H1 (cell line): ENCODE results near the gene EFHC1. TPM values are rescaled to one million over a fixed set of nuclear protein-coding genes. Genes with fewer than 3 reads are reported as not detected.

ENCODE experiments used
- CTCF ChIA-PET: fragments of 300-600 bp; sonication (Branson Sonifier 250); formaldehyde crosslinking; loops from one replicate; lab custom pipeline; 2021; ENCODE audit not compliant: partially characterized antibody; lab: Charles Lee
- POLR2A ChIA-PET: fragments of 300-600 bp; sonication (Branson Sonifier 250); formaldehyde crosslinking; loops from one replicate; lab custom pipeline; 2021; ENCODE audit warnings: inconsistent platforms; ENCODE audit not compliant: partially characterized antibody; lab: Charles Lee
- DNase-seq, 2 experiments: peaks; one replicate each; pipeline versions ENCODE4 v3.0.0 to v3.0.0-alpha.2; 2010 to 2022; ENCODE audit warnings: low spot score in 2 of 2, low read depth in 1 of 2, mixed read lengths in 1 of 2
- FAIRE-seq: peaks from 2 replicates; lab custom pipeline; 2011; peaks lifted over from hg19 to GRCh38; lab: Jason Lieb, UNC
- H2AFZ ChIP-seq: 2 replicates; pipeline ENCODE4 v1.8.1; 2012; ENCODE audit warnings: low read length, inconsistent platforms
- H2AK5ac ChIP-seq: 2 replicates; pipeline ENCODE4 v1.6.1; 2013; ENCODE audit warnings: low read depth, low read length
- H2BK120ac ChIP-seq: replicated peaks from 2 replicates; pipeline ENCODE3; 2013; ENCODE audit warnings: low read depth, low read length, inconsistent platforms
- H2BK12ac ChIP-seq: 2 replicates; pipeline ENCODE4 v1.6.1; 2013; ENCODE audit warnings: low read depth, low read length
- H2BK15ac ChIP-seq: 2 replicates; pipeline ENCODE4 v1.6.1; 2013; ENCODE audit warnings: low read length
- H2BK20ac ChIP-seq: 2 replicates; pipeline ENCODE4 v1.6.1; 2013; ENCODE audit warnings: low read length
- H2BK5ac ChIP-seq: 2 replicates; pipeline ENCODE4 v1.6.1; 2013; ENCODE audit warnings: low read depth, low read length
- H3K14ac ChIP-seq: 2 replicates; pipeline ENCODE4 v1.6.1; 2013; ENCODE audit warnings: inconsistent platforms; ENCODE audit not compliant: insufficient read length
- H3K18ac ChIP-seq: 2 replicates; pipeline ENCODE4 v1.6.1; 2013; ENCODE audit warnings: low read length; ENCODE audit errors: extremely low read depth
- H3K23ac ChIP-seq: 2 replicates; pipeline ENCODE4 v1.6.1; 2013; ENCODE audit warnings: inconsistent platforms; ENCODE audit not compliant: insufficient read length
- H3K23me2 ChIP-seq: 2 replicates; pipeline ENCODE4 v1.6.1; 2013; ENCODE audit warnings: low read depth, low read length
- H3K27ac ChIP-seq: 2 replicates; pipeline ENCODE4 v1.6.1; 2011; ENCODE audit warnings: low read depth, low read length, inconsistent platforms
- H3K27me3 ChIP-seq, 4 experiments: replicated peaks in 1 of 4; 1 replicate in 1 of 4; 2 replicates in 3 of 4; pipeline versions ENCODE4 v1.6.1 to v1.8.1; 2011 to 2013; ENCODE audit warnings: low read length in 3 of 4, mild to moderate bottlenecking in 3 of 4, inconsistent platforms in 2 of 4, mixed read lengths in 2 of 4, moderate library complexity in 1 of 4; ENCODE audit not compliant: control insufficient read depth in 3 of 4, insufficient read depth in 3 of 4; ENCODE audit errors: extremely low read depth in 1 of 4
- H3K36me3 ChIP-seq, 4 experiments: 2 replicates each; pipeline versions ENCODE4 v1.6.1 to v1.8.1; 2011 to 2013; ENCODE audit warnings: mild to moderate bottlenecking in 4 of 4, low read length in 3 of 4, moderate library complexity in 2 of 4, control low read depth in 1 of 4, inconsistent platforms in 1 of 4; ENCODE audit not compliant: insufficient read depth in 4 of 4, control insufficient read depth in 2 of 4
- H3K4ac ChIP-seq: replicated peaks from 2 replicates; pipeline ENCODE3; 2013; ENCODE audit warnings: low read length, low read depth, mixed read lengths, inconsistent platforms; ENCODE audit not compliant: insufficient read length
- H3K4me1 ChIP-seq, 4 experiments: replicated peaks in 1 of 4; 1 replicate in 1 of 4; 2 replicates in 3 of 4; pipeline versions ENCODE4 v1.6.1 to v1.8.1; 2011 to 2013; ENCODE audit warnings: low read length in 3 of 4, inconsistent platforms in 2 of 4, mixed read lengths in 1 of 4; ENCODE audit not compliant: insufficient read depth in 4 of 4, control insufficient read depth in 3 of 4
- H3K4me2 ChIP-seq, 2 experiments: 2 replicates each; pipeline versions ENCODE4 v1.6.1 to v1.8.1; 2011 to 2013; ENCODE audit warnings: low read depth in 2 of 2, low read length in 2 of 2, control low read depth in 1 of 2, inconsistent platforms in 1 of 2, mild to moderate bottlenecking in 1 of 2; ENCODE audit not compliant: insufficient read depth in 1 of 2
- H3K4me3 ChIP-seq, 4 experiments: fragments of 200-600, 300-600 bp in 1 of 4; sonication (generic), shearing (Covaris generic), sonication (Bioruptor Twin) in 1 of 4; 2 replicates each; pipeline versions ENCODE4 v1.5.1 to v1.8.1; 2011 to 2016; ENCODE audit warnings: low read length in 4 of 4, low read depth in 3 of 4, control low read depth in 2 of 4, inconsistent platforms in 2 of 4, mild to moderate bottlenecking in 2 of 4, mixed read lengths in 1 of 4, moderate library complexity in 1 of 4; ENCODE audit not compliant: insufficient read depth in 2 of 4; ENCODE audit errors: extremely low read depth in 1 of 4
- H3K56ac ChIP-seq: replicated peaks from 2 replicates; pipeline ENCODE3; 2013; ENCODE audit warnings: low read depth, mild to moderate bottlenecking, mixed read lengths, low read length, inconsistent platforms; ENCODE audit not compliant: insufficient read length
- H3K79me1 ChIP-seq: 2 replicates; pipeline ENCODE4 v1.6.1; 2013; ENCODE audit warnings: low read depth, low read length, control low read depth
- H3K79me2 ChIP-seq, 2 experiments: 2 replicates each; pipeline versions ENCODE4 v1.6.1 to v1.8.1; 2012 to 2013; ENCODE audit warnings: low read length in 2 of 2, mild to moderate bottlenecking in 2 of 2, inconsistent platforms in 1 of 2; ENCODE audit not compliant: insufficient read depth in 2 of 2, control insufficient read depth in 1 of 2
- H3K9ac ChIP-seq, 4 experiments: replicated peaks in 1 of 4; 1 replicate in 1 of 4; 2 replicates in 3 of 4; pipeline versions ENCODE4 v1.6.1 to v1.8.1; 2011 to 2013; ENCODE audit warnings: low read depth in 3 of 4, low read length in 3 of 4, control low read depth in 2 of 4, mild to moderate bottlenecking in 2 of 4, moderate library complexity in 2 of 4, inconsistent platforms in 1 of 4; ENCODE audit errors: extremely low read depth in 1 of 4
- H3K9me3 ChIP-seq, 2 experiments: 2 replicates each; pipeline versions ENCODE4 v1.6.1 to v1.8.1; 2012 to 2013; ENCODE audit warnings: mild to moderate bottlenecking in 2 of 2, moderate library complexity in 2 of 2, control low read depth in 1 of 2, inconsistent platforms in 1 of 2, low read depth in 1 of 2, low read length in 1 of 2, mixed read lengths in 1 of 2; ENCODE audit not compliant: insufficient read depth in 2 of 2
- H4K20me1 ChIP-seq, 2 experiments: replicated peaks in 1 of 2; 2 replicates each; pipeline versions ENCODE3 to v1.8.1; 2011 to 2013; ENCODE audit warnings: inconsistent platforms in 2 of 2, low read length in 2 of 2, mild to moderate bottlenecking in 1 of 2; ENCODE audit not compliant: insufficient read depth in 2 of 2, control insufficient read depth in 1 of 2
- H4K5ac ChIP-seq: 2 replicates; pipeline ENCODE4 v1.6.1; 2013; ENCODE audit warnings: low read length, low read depth, mixed read lengths, inconsistent platforms; ENCODE audit not compliant: insufficient read length
- H4K8ac ChIP-seq: 2 replicates; pipeline ENCODE4 v1.8.0; 2013; ENCODE audit warnings: mild to moderate bottlenecking, moderate library complexity, low read length, inconsistent platforms; ENCODE audit not compliant: insufficient read depth; ENCODE audit errors: extremely low read depth
- H4K91ac ChIP-seq: replicated peaks from 2 replicates; pipeline ENCODE3; 2013; ENCODE audit warnings: low read length, mixed read lengths, inconsistent platforms; ENCODE audit not compliant: insufficient read length
- EP300 ChIP-seq, 2 experiments: IDR thresholded peaks; 1 replicate in 1 of 2; 2 replicates in 1 of 2; pipeline ENCODE4 v1.6.1; 2011 to 2012; ENCODE audit warnings: low read depth in 2 of 2, low read length in 2 of 2, mild to moderate bottlenecking in 2 of 2, borderline replicate concordance in 1 of 2, inconsistent platforms in 1 of 2, moderate library complexity in 1 of 2
- NANOG ChIP-seq: IDR thresholded peaks from 2 replicates; pipeline ENCODE4 v1.6.1; 2011; ENCODE audit warnings: low read length, low read depth, mild to moderate bottlenecking, inconsistent platforms; ENCODE audit not compliant: insufficient read depth, poor library complexity, severe bottlenecking
- NRF1 ChIP-seq: IDR thresholded peaks from 2 replicates; pipeline ENCODE4 v1.6.1; 2011; ENCODE audit warnings: mild to moderate bottlenecking, low read depth, low read length, improper control_type of control experiment
- POLR2A ChIP-seq, 2 experiments: IDR thresholded peaks; 1 replicate in 1 of 2; 2 replicates in 1 of 2; pipeline ENCODE4 v1.6.1; 2011; ENCODE audit warnings: low read depth in 2 of 2, low read length in 2 of 2, mild to moderate bottlenecking in 2 of 2; ENCODE audit errors: control extremely low read depth in 1 of 2
- WGBS, 2 experiments: shearing (Covaris generic) in 1 of 2; methylation state at CpG; one replicate each; pipeline versions ENCODE4 v1.1.6 to v1.1.7; 2013 to 2015; ENCODE audit warnings: low lambda C conversion rate in 2 of 2, mixed read lengths in 2 of 2, inconsistent platforms in 1 of 2, low coverage in 1 of 2, missing lambda C conversion rate in 1 of 2; ENCODE audit not compliant: insufficient replicate concordance in 2 of 2, insufficient coverage in 1 of 2, insufficient read length in 1 of 2; ENCODE audit errors: extremely low coverage in 1 of 2, missing lambda C conversion rate in 1 of 2; 5-methylcytosine and 5-hydroxymethylcytosine counted together
- polyA plus RNA-seq, 7 experiments: library from polyadenylated mRNA; depleted of rRNA in 3 of 7; stranded (reverse) in 5 of 7; unstranded in 2 of 7; fragments of >200 nt in 5 of 7; fragments of 200-250 nt in 2 of 7; gene quantifications; 1 replicate in 5 of 7; 2 replicates in 1 of 7; 4 replicates in 1 of 7; pipeline versions ENCODE4 v1.2.1 to v1.2.3, GENCODE V29; 2011 to 2013; ENCODE audit warnings: missing spikeins in 2 of 7, mixed read lengths in 2 of 7
- total RNA-seq: library from RNA; stranded (reverse); fragmentation: NEBNext Ultra II Directional; extraction: Animal tissue kit (Norgen Biotek cat#: 25700); gene quantifications from 2 replicates; pipeline ENCODE4 v1.2.1, GENCODE V29; 2021

EFHC1 gene
- total and polyA plus RNA-seq, 2 of the 8 experiments (the other 6 are each of a cell fraction or from before 2014, with no cell fraction given): 10.5 to 16.4 TPM

DNA sequence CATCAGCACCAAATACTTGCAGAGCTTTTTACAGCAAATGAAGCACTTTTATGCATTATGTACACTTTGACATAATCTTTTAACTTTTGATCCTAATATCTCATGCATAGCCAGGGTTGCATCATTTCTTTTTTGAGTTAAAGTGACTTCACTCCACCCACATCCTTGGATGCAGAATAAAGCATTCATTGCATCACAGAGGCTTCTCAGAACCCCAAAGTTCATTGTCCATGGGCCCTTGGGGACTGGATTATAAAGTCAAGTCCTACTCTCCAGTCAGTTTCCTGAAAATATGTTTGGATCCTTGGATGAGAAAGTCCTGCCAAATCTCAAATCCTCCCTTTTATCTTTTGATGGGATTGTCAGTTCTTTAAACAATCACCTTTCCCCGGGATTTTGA, 10.6 kb upstream of the EFHC1 start:
- Histone ChIP-seq H2AFZ (no peak overlapping the region), H4K20me1 (no peaks in the 10 kb centered on the region), H3K14ac (no peak overlapping the region), H2BK15ac (no peak overlapping the region), H2BK5ac (no peak overlapping the region), H2BK120ac (no peak overlapping the region), H3K4me3 (no peak overlapping the region), H4K91ac (no peak overlapping the region), H2BK12ac (no peak overlapping the region), H3K56ac (no peak overlapping the region), H2BK20ac (no peak overlapping the region), H3K9ac (no peak overlapping the region)
- FAIRE-seq (no peak), DNase-seq (no peak)
- POLR2A ChIA-PET: interaction anchor here (1.2 kb wide), 1 partner anchor 125 kb away, joined by 3 read pairs; the partner anchor contains the start of gene MCM3
- CTCF ChIA-PET: interaction anchor here (0.9 to 3.0 kb wide), 4 partner anchors 9 to 253 kb away, joined by 3 to 30 read pairs (median 4); no protein-coding TSS in a partner anchor
- TF ChIP-seq POLR2A (IDR thresholded peaks at IDR 0.05; ENCODE audit: control extremely low read depth in 1 of 2, low read depth in 2 of 2, low read length in 2 of 2): no peak
- TF ChIP-seq EP300 (IDR thresholded peaks at IDR 0.05; ENCODE audit: borderline replicate concordance in 1 of 2, low read depth in 2 of 2, low read length in 2 of 2): no peak
- no peak for TF ChIP-seq NRF1
- no peak for TF ChIP-seq NANOG
- TF ChIP-seq, all 59 proteins: peak for 0
- Histone ChIP-seq H3K18ac (no peak overlapping the region), H3K36me3 (no peaks in the 10 kb centered on the region; a peak in 1 of 8 replicates), H2AK5ac (no peak overlapping the region), H3K23me2 (peaks cover 2% of the 10 kb centered on the region; the same call in 1 of the 2 replicates), H3K27ac (no peak overlapping the region), H3K4me2 (no peak overlapping the region), H3K4ac (no peak overlapping the region), H3K79me1 (no peaks in the 10 kb centered on the region), H3K79me2 (no peaks in the 10 kb centered on the region), H4K8ac (no peak overlapping the region), H3K27me3 (no peaks in the 10 kb centered on the region), H3K4me1 (no peaks in the 10 kb centered on the region), H3K23ac (no peak overlapping the region), H4K5ac (no peak overlapping the region), H3K9me3 (no peaks in the 10 kb centered on the region)
- WGBS, 2 experiments: 88% methylated on average over 1 of the region's 1 CpG; no CpG with 5 or more reads in 1 of the 2 experiments
